Pancreas (tissue), 10 donors: ENCODE measurements around the gene FASTK. TPM values are rescaled to one million over a fixed set of nuclear protein-coding genes. Genes with fewer than 3 reads are reported as not detected.

ENCODE experiments used
- ATAC-seq, 4 donors: fragments of 200-7000 bp; cut with Tn5 transposase; one replicate each; pipeline versions ENCODE4 v1.8.0 to v1.9.1; 2020; ENCODE audit warnings: mild to moderate bottlenecking in 4 of 4, moderate library complexity in 4 of 4
- DNase-seq, 6 donors: peaks; one replicate each; pipeline ENCODE4 v3.0.0-alpha.2; 2020
- FAIRE-seq: peaks from 2 replicates; lab custom pipeline; 2012; peaks lifted over from hg19 to GRCh38; lab: Jason Lieb, UNC
- H3K27ac ChIP-seq, 4 donors: fragments of 200-600 bp; sonication (generic); 1 replicate in 3 of 4; 2 replicates in 1 of 4; pipeline versions ENCODE4 v1.5.0 to v1.8.0; 2020
- H3K27me3 ChIP-seq, 4 donors: fragments of 200-600 bp; one replicate each; pipeline ENCODE4 v1.8.0; 2021
- H3K36me3 ChIP-seq, 3 donors: fragments of 200-600 bp; sonication (generic) in 1 of 3; one replicate each; pipeline versions ENCODE4 v1.5.0 to v1.8.0; 2020 to 2021
- H3K4me1 ChIP-seq, 3 donors: fragments of 200-600 bp; one replicate each; pipeline ENCODE4 v1.8.0; 2021
- H3K4me3 ChIP-seq, 4 donors: fragments of 200-600 bp; sonication (generic) in 2 of 4; one replicate each; pipeline versions ENCODE4 v1.5.0 to v1.8.0; 2020 to 2021
- H3K9me3 ChIP-seq, 4 donors: fragments of 200-600 bp; one replicate each; pipeline ENCODE4 v1.8.0; 2021
- WGBS, 2 donors: extraction: QIAGEN DNeasy Blood & Tissue Kit; methylation state at CpG; one replicate each; pipeline ENCODE4 v1.1.7; 2013; 5-methylcytosine and 5-hydroxymethylcytosine counted together
- intact Hi-C, 3 donors: fragments of 100-400 bp; cut with DNase I; formaldehyde crosslinking; loops; one replicate each; pipeline versions ENCODE4 v1.11.1 to v1.14.2; 2022
- polyA plus RNA-seq, 2 donors: library from polyadenylated mRNA; stranded (reverse); fragments of 200-250 nt; gene quantifications; one replicate each; pipeline ENCODE4 v1.2.3, GENCODE V29; 2013
- total RNA-seq, 6 donors: library from RNA; stranded (reverse); fragmentation: NEBNext Ultra II Directional in 4 of 6; extraction: Animal tissue kit (Norgen Biotek cat#: 25700) in 4 of 6; gene quantifications; one replicate each; pipeline versions ENCODE4 v1.2.1 to v1.2.4, GENCODE V29; 2021 to 2023
- TF ChIP-seq, protein P1 (sequence below), 4 donors: fragments of 200-600 bp; sonication (generic) in 3 of 4; IDR thresholded peaks; one replicate each; pipeline versions ENCODE4 v1.5.0 to v1.8.0; 2021; ENCODE audit warnings: antibody characterized with exemption in 4 of 4
- donor health status: healthy with polysubstance abuse.
- donor health status: DM: no; HTN: no; CAD: no; lungs with moderate emphysema.
- donor health status: DM: no; HTN: no; CAD: no.
- donor health status: control.
- donor health status: control.
- donor health status: Bipolar disorder and iron deficiency.
- donor health status: DM: yes; HTN: yes; CAD: no.
- donor health status: DM: no; HTN: no; CAD: no.
- donor health status: DM: no; HTN: no; CAD: no.
- donor health status: DM: yes; HTN: yes; CAD: no.

FASTK gene
- total and polyA plus RNA-seq, 8 donors, result 23.5 to 265 (median 40.0) TPM

- H3K27ac ChIP-seq, result no peak within 1 kb of the TSS
- no peak within 1 kb of the TSS for H3K4me3 ChIP-seq
- DNase-seq (peak in 1 of 6 donors; percentile 72), FAIRE-seq (no peak), ATAC-seq (no peak)
- H3K27me3 ChIP-seq, result no peaks in the 10 kb centered on the region
- intact Hi-C loops, result no loop called here
- peaks cover 0 to 4% (median 0%) of the 10 kb centered on the region in 3 donors for H3K4me1 ChIP-seq
- H3K9me3 ChIP-seq, result no peaks in the 10 kb centered on the region
- TF ChIP-seq, protein P1, sequence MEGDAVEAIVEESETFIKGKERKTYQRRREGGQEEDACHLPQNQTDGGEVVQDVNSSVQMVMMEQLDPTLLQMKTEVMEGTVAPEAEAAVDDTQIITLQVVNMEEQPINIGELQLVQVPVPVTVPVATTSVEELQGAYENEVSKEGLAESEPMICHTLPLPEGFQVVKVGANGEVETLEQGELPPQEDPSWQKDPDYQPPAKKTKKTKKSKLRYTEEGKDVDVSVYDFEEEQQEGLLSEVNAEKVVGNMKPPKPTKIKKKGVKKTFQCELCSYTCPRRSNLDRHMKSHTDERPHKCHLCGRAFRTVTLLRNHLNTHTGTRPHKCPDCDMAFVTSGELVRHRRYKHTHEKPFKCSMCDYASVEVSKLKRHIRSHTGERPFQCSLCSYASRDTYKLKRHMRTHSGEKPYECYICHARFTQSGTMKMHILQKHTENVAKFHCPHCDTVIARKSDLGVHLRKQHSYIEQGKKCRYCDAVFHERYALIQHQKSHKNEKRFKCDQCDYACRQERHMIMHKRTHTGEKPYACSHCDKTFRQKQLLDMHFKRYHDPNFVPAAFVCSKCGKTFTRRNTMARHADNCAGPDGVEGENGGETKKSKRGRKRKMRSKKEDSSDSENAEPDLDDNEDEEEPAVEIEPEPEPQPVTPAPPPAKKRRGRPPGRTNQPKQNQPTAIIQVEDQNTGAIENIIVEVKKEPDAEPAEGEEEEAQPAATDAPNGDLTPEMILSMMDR (IDR thresholded peaks at IDR 0.05), result no peak
- no peaks in the 10 kb centered on the region for H3K36me3 ChIP-seq
- WGBS, 2 donors, result 71 to 78% methylated on average over 22 of the region's 22 CpGs
Measured at GRCh38 chr7:151047976-151048815, 32.4 kb downstream of the FASTK start, which contains the start of gene ASIC3. ASIC3 (plus strand) TSS chr7:151048531; CDS start chr7:151048886, 355 bp downstream.

GRCh38 chr7:151046603-151047573 is 33.7 kb downstream of the FASTK start:
- Histone ChIP-seq H3K27me3 (no peaks in the 10 kb centered on the region), H3K4me1 (peaks cover 0 to 4% (median 0%) of the 10 kb centered on the region in 3 donors), H3K9me3 (no peaks in the 10 kb centered on the region), H3K27ac (no peak overlapping the region), H3K36me3 (no peaks in the 10 kb centered on the region), H3K4me3 (no peak overlapping the region)
- ATAC-seq (no peak), DNase-seq (peak in 1 of 6 donors; percentile 62), FAIRE-seq (no peak)
- 73% methylated on average over 14 of the region's 14 CpGs for WGBS, 2 donors
- intact Hi-C loops, result no loop called here
- TF ChIP-seq, protein P1 (IDR thresholded peaks at IDR 0.05), result no peak

DNA sequence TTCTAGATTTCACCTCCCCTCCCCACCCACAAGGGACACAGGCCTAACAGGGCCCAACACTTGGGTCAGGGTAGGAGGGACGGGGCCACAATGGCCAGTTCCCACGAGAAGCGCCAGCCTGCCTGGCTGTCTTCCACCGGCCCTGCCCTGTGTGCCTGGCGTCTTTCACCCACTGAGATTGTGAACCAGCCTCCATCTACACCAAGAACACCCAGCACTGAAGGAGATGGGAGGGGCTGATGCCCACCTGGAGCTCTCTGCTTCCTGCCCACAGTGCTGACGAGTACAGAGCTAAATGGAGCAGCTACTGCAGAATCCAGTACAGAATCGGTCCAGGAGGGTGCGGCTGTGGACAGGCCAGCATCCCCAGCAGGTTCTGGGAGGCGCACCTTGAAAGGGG is 34.6 kb downstream of the FASTK start:
- WGBS, 2 donors, result 77 to 82% methylated on average over 9 of the region's 9 CpGs
- Histone ChIP-seq H3K27ac (no peak overlapping the region), H3K9me3 (no peaks in the 10 kb centered on the region), H3K4me1 (peaks cover 0 to 2% (median 0%) of the 10 kb centered on the region in 3 donors), H3K4me3 (no peak overlapping the region), H3K36me3 (no peaks in the 10 kb centered on the region), H3K27me3 (no peaks in the 10 kb centered on the region)
- FAIRE-seq (no peak), DNase-seq (peak in 1 of 6 donors; percentile 15), ATAC-seq (no peak)
- intact Hi-C loops, result no loop called here
- TF ChIP-seq, protein P1 (IDR thresholded peaks at IDR 0.05), result no peak

GRCh38 chr7:151045262-151045661 is 35.3 kb downstream of the FASTK start:
- TF ChIP-seq, protein P1 (IDR thresholded peaks at IDR 0.05), result no peak
- WGBS, 2 donors, result 88 to 98% methylated on average over 9 to 11 of the region's 11 CpGs
- Histone ChIP-seq H3K27me3 (no peaks in the 10 kb centered on the region), H3K27ac (no peak overlapping the region), H3K36me3 (no peaks in the 10 kb centered on the region), H3K4me1 (no peaks in the 10 kb centered on the region), H3K4me3 (no peak overlapping the region), H3K9me3 (no peaks in the 10 kb centered on the region)
- peak in 2 of 6 donors; percentile 11 to 59 for DNase-seq
- intact Hi-C loops, result no loop called here
- no peak for FAIRE-seq
- ATAC-seq, result no peak
